ENCODE data around the gene SMIM41.
A peak's percentile ranks its signal among the peaks of the same experiment; 100 is the strongest.

Gene SMIM41

GRCh38 chr12:52079576-52080402 is at the start of gene SMIM41:
Gene SMIM41 (plus strand): TSS chr12:52079704. CDS start chr12:52079780, 76 bp downstream.
- no peak for DNase-seq

- DNase-seq: no peak
Measured at GRCh38 chr12:52032446-52032803, 47.1 kb upstream of the SMIM41 start.

GRCh38 chr12:52032804-52033445 is 46.6 kb upstream of the SMIM41 start:
- peak; percentile 48 for DNase-seq

- DNase-seq: no peak
Measured at GRCh38 chr12:52033446-52034140, 45.9 kb upstream of the SMIM41 start.

- no peak for DNase-seq
Measured at GRCh38 chr12:52035190-52035589, 44.3 kb upstream of the SMIM41 start.

- DNase-seq: no peak
Measured at GRCh38 chr12:52035926-52036325, 43.6 kb upstream of the SMIM41 start.

GRCh38 chr12:52036587-52037171 is 42.8 kb upstream of the SMIM41 start:
- no peak for DNase-seq

- DNase-seq: no peak
Measured at GRCh38 chr12:52037248-52037861, 42.1 kb upstream of the SMIM41 start.

GRCh38 chr12:52038447-52038846 is 41.1 kb upstream of the SMIM41 start:
- DNase-seq: no peak

- DNase-seq: no peak
Measured at GRCh38 chr12:52041035-52041434, 38.5 kb upstream of the SMIM41 start.

GRCh38 chr12:52041695-52042123 is 37.8 kb upstream of the SMIM41 start:
- peak; percentile 11 for DNase-seq

- DNase-seq: no peak
Measured at GRCh38 chr12:52042706-52043385, 36.7 kb upstream of the SMIM41 start.

- no peak for DNase-seq
Measured at GRCh38 chr12:52043386-52044212, 35.9 kb upstream of the SMIM41 start.

GRCh38 chr12:52044292-52044983 is 35.1 kb upstream of the SMIM41 start:
- no peak for DNase-seq

GRCh38 chr12:52045794-52046199 is 33.7 kb upstream of the SMIM41 start:
- no peak for DNase-seq

GRCh38 chr12:52046859-52047258 is 32.6 kb upstream of the SMIM41 start:
- no peak for DNase-seq

GRCh38 chr12:52049286-52049685 is 30.2 kb upstream of the SMIM41 start:
- no peak for DNase-seq

GRCh38 chr12:52049688-52050087 is 29.8 kb upstream of the SMIM41 start:
- no peak for DNase-seq

GRCh38 chr12:52050116-52050757 is 29.3 kb upstream of the SMIM41 start:
- DNase-seq: no peak

Measured in NK-92 treated with Interleukin-12 subunit alpha and Interleukin-12 subunit beta, amount 100 ng/mL, for 24 hours (cell line).